ENCODE measurements around the gene KRTAP5-5.

Gene KRTAP5-5

GRCh38 chr11:1656061-1656441 lies 26.5 kb downstream of the KRTAP5-5 start:
- no peak for TF ChIP-seq REST (IDR thresholded peaks at IDR 0.05; ENCODE audit: insufficient read depth in 1 of 2, low read depth in 2 of 2, low read length in 2 of 2)
- no peak for TF ChIP-seq TAF1 (IDR thresholded peaks at IDR 0.05; ENCODE audit: borderline replicate concordance, insufficient read depth, low read length)
- no peak for TF ChIP-seq POLR2AphosphoS5 (IDR thresholded peaks at IDR 0.05; ENCODE audit: low read depth, low read length)
- TF ChIP-seq SIN3A (IDR thresholded peaks at IDR 0.05; ENCODE audit: borderline replicate concordance, insufficient read depth, low read length), result no peak
- no peak for TF ChIP-seq FOXP2 (optimal IDR thresholded peaks at IDR 0.05; ENCODE audit: borderline replicate concordance, extremely low read depth, extremely low read length, insufficient read depth)

GRCh38 chr11:1656670-1657069 lies 27.1 kb downstream of the KRTAP5-5 start:
- TF ChIP-seq REST (IDR thresholded peaks at IDR 0.05; ENCODE audit: insufficient read depth in 1 of 2, low read depth in 2 of 2, low read length in 2 of 2) (no peak), SIN3A (IDR thresholded peaks at IDR 0.05; ENCODE audit: borderline replicate concordance, insufficient read depth, low read length) (no peak), POLR2AphosphoS5 (IDR thresholded peaks at IDR 0.05; ENCODE audit: low read depth, low read length) (no peak), FOXP2 (optimal IDR thresholded peaks at IDR 0.05; ENCODE audit: borderline replicate concordance, extremely low read depth, extremely low read length, insufficient read depth) (no peak), TAF1 (IDR thresholded peaks at IDR 0.05; ENCODE audit: borderline replicate concordance, insufficient read depth, low read length) (no peak)

- TF ChIP-seq REST (IDR thresholded peaks at IDR 0.05; ENCODE audit: insufficient read depth in 1 of 2, low read depth in 2 of 2, low read length in 2 of 2) (no peak), POLR2AphosphoS5 (IDR thresholded peaks at IDR 0.05; ENCODE audit: low read depth, low read length) (no peak), TAF1 (IDR thresholded peaks at IDR 0.05; ENCODE audit: borderline replicate concordance, insufficient read depth, low read length) (no peak)
Observed at GRCh38 chr11:1659506-1659905, 29.9 kb downstream of the KRTAP5-5 start.

GRCh38 chr11:1660111-1660867 lies 30.7 kb downstream of the KRTAP5-5 start:
- TF ChIP-seq FOXP2 (optimal IDR thresholded peaks at IDR 0.05; ENCODE audit: borderline replicate concordance, extremely low read depth, extremely low read length, insufficient read depth) (no peak), SIN3A (IDR thresholded peaks at IDR 0.05; ENCODE audit: borderline replicate concordance, insufficient read depth, low read length) (no peak), POLR2AphosphoS5 (IDR thresholded peaks at IDR 0.05; ENCODE audit: low read depth, low read length) (no peak), TAF1 (IDR thresholded peaks at IDR 0.05; ENCODE audit: borderline replicate concordance, insufficient read depth, low read length) (no peak), REST (IDR thresholded peaks at IDR 0.05; ENCODE audit: insufficient read depth in 1 of 2, low read depth in 2 of 2, low read length in 2 of 2) (no peak)

Measured in PFSK-1 (cell line).